AG08395 (cell line): ENCODE measurements around the gene MEF2C.

Experiments used
- DNase-seq: peaks from one replicate; pipeline ENCODE4 v3.0.0; 2012; ENCODE audit warnings: mixed read lengths, low spot score

MEF2C gene

GRCh38 chr5:88826646-88827585 lies 56.1 kb downstream of the MEF2C start:
- peak; percentile 15 for DNase-seq

GRCh38 chr5:88825584-88826315 lies 57.2 kb downstream of the MEF2C start:
- no peak for DNase-seq

- peak; percentile 18 for DNase-seq
These were observed 57.9 kb downstream of the MEF2C start for GRCh38 chr5:88824892-88825583.

- DNase-seq = no peak
These were observed 58.8 kb downstream of the MEF2C start for GRCh38 chr5:88824141-88824540.

- no peak for DNase-seq
These were observed 59.8 kb downstream of the MEF2C start for GRCh38 chr5:88823201-88823600.

- no peak for DNase-seq
These were observed 61.8 kb downstream of the MEF2C start for GRCh38 chr5:88821161-88821560.

- DNase-seq = no peak
These were observed 62.4 kb downstream of the MEF2C start for GRCh38 chr5:88820581-88820980.

- DNase-seq = no peak
These were observed 63.5 kb downstream of the MEF2C start for GRCh38 chr5:88819301-88819999.

GRCh38 chr5:88818296-88818695 lies 64.7 kb downstream of the MEF2C start:
- DNase-seq = no peak

GRCh38 chr5:88816195-88816594 lies 66.8 kb downstream of the MEF2C start:
- DNase-seq = no peak

GRCh38 chr5:88815050-88815789 lies 67.8 kb downstream of the MEF2C start:
- DNase-seq = no peak

GRCh38 chr5:88813805-88814575 lies 69.0 kb downstream of the MEF2C start:
- DNase-seq = no peak

GRCh38 chr5:88813244-88813643 lies 69.7 kb downstream of the MEF2C start:
- DNase-seq = no peak

- DNase-seq = no peak
These were observed 74.8 kb downstream of the MEF2C start for GRCh38 chr5:88808153-88808552.

GRCh38 chr5:88807327-88807726 lies 75.7 kb downstream of the MEF2C start:
- no peak for DNase-seq

- DNase-seq = no peak
These were observed 76.6 kb downstream of the MEF2C start for GRCh38 chr5:88806338-88806737.

- no peak for DNase-seq
These were observed 77.7 kb downstream of the MEF2C start for GRCh38 chr5:88805151-88805784.

GRCh38 chr5:88804444-88804843 lies 78.5 kb downstream of the MEF2C start:
- no peak for DNase-seq

- no peak for DNase-seq
These were observed 79.7 kb downstream of the MEF2C start for GRCh38 chr5:88803309-88803708.
